ENCODE results near the gene CDHR1. TPM values are rescaled to one million over a fixed set of nuclear protein-coding genes. Genes with fewer than 3 reads are reported as not detected.

Gene CDHR1
- total and polyA plus RNA-seq, 2 donors: 0.52 to 1.3 TPM

Other genes starting within 250 kb of the CDHR1 start
- gene GHITM, start 55.0 kb upstream of the CDHR1 start, total RNA-seq: 131 TPM
- gene GHITM, start 55.0 kb upstream of the CDHR1 start, polyA plus RNA-seq: 132 TPM
- 0.38 TPM for gene GPR15LG, start 20.7 kb upstream of the CDHR1 start, total RNA-seq
- 7.7 TPM for gene GPR15LG, start 20.7 kb upstream of the CDHR1 start, polyA plus RNA-seq
- not detected for gene LRIT2, start 31.0 kb downstream of the CDHR1 start, total RNA-seq
- not detected for gene LRIT2, start 31.0 kb downstream of the CDHR1 start, polyA plus RNA-seq
- gene LRIT1, start 47.0 kb downstream of the CDHR1 start, total RNA-seq: not detected
- not detected for gene LRIT1, start 47.0 kb downstream of the CDHR1 start, polyA plus RNA-seq
- not detected for gene RGR, start 50.5 kb downstream of the CDHR1 start, total RNA-seq
- gene RGR, start 50.5 kb downstream of the CDHR1 start, polyA plus RNA-seq: 0.18 TPM
- gene CCSER2, start 134.1 kb downstream of the CDHR1 start, total RNA-seq: 35.8 TPM
- gene CCSER2, start 134.1 kb downstream of the CDHR1 start, polyA plus RNA-seq: 18.4 TPM